ENCODE results near the gene GEMIN8.

Gene GEMIN8

DNA sequence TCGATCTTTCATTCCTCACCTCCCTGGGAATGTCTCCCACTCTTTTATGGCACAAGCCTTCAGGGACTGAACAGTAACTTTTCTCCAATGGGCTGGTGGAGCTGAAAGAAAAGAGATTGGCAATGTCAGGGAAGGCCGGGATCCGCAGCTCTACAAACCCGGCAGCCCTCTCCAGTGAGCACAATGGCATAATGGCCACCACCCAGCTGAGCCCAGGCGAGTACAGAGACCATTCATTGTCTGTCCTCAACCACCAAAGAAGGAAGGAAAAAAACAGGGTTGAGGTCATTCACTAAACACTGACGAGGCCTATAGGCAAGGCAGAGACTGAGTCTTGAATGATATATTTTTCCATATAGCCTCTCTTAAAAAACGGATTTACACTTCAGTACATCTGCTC lies 3.6 kb downstream of the GEMIN8 start:
- TF ChIP-seq EZH2 (IDR thresholded peaks at IDR 0.05; ENCODE audit: borderline replicate concordance, low read depth, low read length, severe bottlenecking) = no peak
- Histone ChIP-seq H3K27me3 (ENCODE audit: insufficient read depth, low read length, poor library complexity) (no peaks in the 10 kb centered on the region), H3K9me3 (ENCODE audit: insufficient read depth, low read length, severe bottlenecking) (no peaks in the 10 kb centered on the region), H3K79me2 (ENCODE audit: insufficient read depth, low read length) (peaks cover 40% of the 10 kb centered on the region), H3K4me3 (ENCODE audit: low read depth in 1 of 2, low read length in 2 of 2) (no peak overlapping the region), H3K36me3 (ENCODE audit: insufficient read depth, low read length) (no peaks in the 10 kb centered on the region; the same call in 1 of the 2 replicates), H3K4me1 (ENCODE audit: insufficient read depth, low read length) (peaks cover 33% of the 10 kb centered on the region), H2AFZ (ENCODE audit: low read depth, low read length) (no peak overlapping the region), H3K9ac (ENCODE audit: low read depth, low read length) (no peak overlapping the region), H3K27ac (ENCODE audit: low read length) (no peak overlapping the region), H3K4me2 (ENCODE audit: insufficient read depth, low read length) (no peak overlapping the region), H4K20me1 (ENCODE audit: insufficient read depth, low read length) (no peaks in the 10 kb centered on the region)
- no peak for ATAC-seq (ENCODE audit: insufficient read depth, low read depth)
- no peak for DNase-seq

DNA sequence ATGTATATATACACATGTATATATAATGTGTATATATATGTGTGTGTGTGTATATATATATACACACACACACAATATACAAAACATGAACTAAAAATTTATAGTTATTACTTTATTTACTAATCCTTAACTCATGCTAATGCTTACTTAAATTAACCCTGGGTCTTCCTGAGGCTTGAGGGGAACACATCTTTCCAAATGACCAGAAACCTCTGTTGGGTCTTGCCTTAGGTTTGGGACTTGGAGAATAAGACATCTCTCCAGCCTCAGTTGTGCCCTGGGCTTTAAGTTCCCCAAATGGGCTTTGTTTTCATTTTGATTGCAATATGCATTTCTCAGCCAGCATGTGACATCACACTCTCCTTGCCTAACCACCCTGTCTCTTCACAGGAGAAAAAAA lies 7.7 kb downstream of the GEMIN8 start:
- TF ChIP-seq, protein P1, sequence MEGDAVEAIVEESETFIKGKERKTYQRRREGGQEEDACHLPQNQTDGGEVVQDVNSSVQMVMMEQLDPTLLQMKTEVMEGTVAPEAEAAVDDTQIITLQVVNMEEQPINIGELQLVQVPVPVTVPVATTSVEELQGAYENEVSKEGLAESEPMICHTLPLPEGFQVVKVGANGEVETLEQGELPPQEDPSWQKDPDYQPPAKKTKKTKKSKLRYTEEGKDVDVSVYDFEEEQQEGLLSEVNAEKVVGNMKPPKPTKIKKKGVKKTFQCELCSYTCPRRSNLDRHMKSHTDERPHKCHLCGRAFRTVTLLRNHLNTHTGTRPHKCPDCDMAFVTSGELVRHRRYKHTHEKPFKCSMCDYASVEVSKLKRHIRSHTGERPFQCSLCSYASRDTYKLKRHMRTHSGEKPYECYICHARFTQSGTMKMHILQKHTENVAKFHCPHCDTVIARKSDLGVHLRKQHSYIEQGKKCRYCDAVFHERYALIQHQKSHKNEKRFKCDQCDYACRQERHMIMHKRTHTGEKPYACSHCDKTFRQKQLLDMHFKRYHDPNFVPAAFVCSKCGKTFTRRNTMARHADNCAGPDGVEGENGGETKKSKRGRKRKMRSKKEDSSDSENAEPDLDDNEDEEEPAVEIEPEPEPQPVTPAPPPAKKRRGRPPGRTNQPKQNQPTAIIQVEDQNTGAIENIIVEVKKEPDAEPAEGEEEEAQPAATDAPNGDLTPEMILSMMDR (IDR thresholded peaks at IDR 0.05; ENCODE audit: borderline replicate concordance, extremely low read depth, low read length, poor library complexity, severe bottlenecking) = no peak
- TF ChIP-seq EZH2 (IDR thresholded peaks at IDR 0.05; ENCODE audit: borderline replicate concordance, low read depth, low read length, severe bottlenecking) = no peak
- Histone ChIP-seq H3K9ac (ENCODE audit: low read depth, low read length) (no peak overlapping the region), H3K36me3 (ENCODE audit: insufficient read depth, low read length) (peaks cover 21% of the 10 kb centered on the region; the same call in 1 of the 2 replicates), H3K4me3 (ENCODE audit: low read depth in 1 of 2, low read length in 2 of 2) (no peak overlapping the region), H3K4me1 (ENCODE audit: insufficient read depth, low read length) (peaks cover 4% of the 10 kb centered on the region; the same call in 1 of the 2 replicates), H3K4me2 (ENCODE audit: insufficient read depth, low read length) (no peak overlapping the region), H3K27ac (ENCODE audit: low read length) (no peak overlapping the region), H4K20me1 (ENCODE audit: insufficient read depth, low read length) (no peaks in the 10 kb centered on the region), H3K27me3 (ENCODE audit: insufficient read depth, low read length, poor library complexity) (no peaks in the 10 kb centered on the region), H3K9me3 (ENCODE audit: insufficient read depth, low read length, severe bottlenecking) (no peaks in the 10 kb centered on the region), H2AFZ (ENCODE audit: low read depth, low read length) (no peak overlapping the region), H3K79me2 (ENCODE audit: insufficient read depth, low read length) (peaks cover 16% of the 10 kb centered on the region)
- DNase-seq (no peak), ATAC-seq (ENCODE audit: insufficient read depth, low read depth) (no peak)

DNA sequence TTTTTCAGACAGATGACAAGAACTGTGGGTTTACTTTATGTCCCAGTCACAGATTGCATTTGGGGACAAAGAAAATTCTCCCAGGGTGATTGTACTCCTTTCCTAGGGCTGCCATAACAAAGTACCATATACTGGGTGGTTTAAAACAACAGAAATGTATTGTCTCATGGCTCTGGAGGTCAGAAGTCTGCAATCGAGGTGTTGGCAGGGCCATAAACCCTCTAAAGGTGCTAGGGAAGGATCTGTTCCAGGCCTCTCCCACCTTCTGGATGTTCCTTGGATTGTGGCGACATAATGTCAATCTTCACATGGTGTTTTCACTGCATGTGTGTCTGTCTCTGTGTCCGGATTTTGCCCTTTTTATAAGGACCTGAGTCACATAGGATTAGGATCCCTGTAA lies 12.3 kb downstream of the GEMIN8 start:
- TF ChIP-seq, protein P1 (IDR thresholded peaks at IDR 0.05; ENCODE audit: borderline replicate concordance, extremely low read depth, low read length, poor library complexity, severe bottlenecking) = no peak
- no peak for TF ChIP-seq EZH2 (IDR thresholded peaks at IDR 0.05; ENCODE audit: borderline replicate concordance, low read depth, low read length, severe bottlenecking)
- Histone ChIP-seq H3K36me3 (ENCODE audit: insufficient read depth, low read length) (peaks cover 40% of the 10 kb centered on the region; the same call in 1 of the 2 replicates), H3K4me1 (ENCODE audit: insufficient read depth, low read length) (no peaks in the 10 kb centered on the region), H3K4me3 (ENCODE audit: low read depth in 1 of 2, low read length in 2 of 2) (no peak overlapping the region), H3K27ac (ENCODE audit: low read length) (no peak overlapping the region), H3K9ac (ENCODE audit: low read depth, low read length) (no peak overlapping the region), H4K20me1 (ENCODE audit: insufficient read depth, low read length) (no peaks in the 10 kb centered on the region), H3K4me2 (ENCODE audit: insufficient read depth, low read length) (no peak overlapping the region), H2AFZ (ENCODE audit: low read depth, low read length) (no peak overlapping the region), H3K79me2 (ENCODE audit: insufficient read depth, low read length) (peaks cover 3% of the 10 kb centered on the region; the same call in 1 of the 2 replicates), H3K9me3 (ENCODE audit: insufficient read depth, low read length, severe bottlenecking) (no peaks in the 10 kb centered on the region), H3K27me3 (ENCODE audit: insufficient read depth, low read length, poor library complexity) (no peaks in the 10 kb centered on the region)
- DNase-seq (no peak), ATAC-seq (ENCODE audit: insufficient read depth, low read depth) (no peak)

DNA sequence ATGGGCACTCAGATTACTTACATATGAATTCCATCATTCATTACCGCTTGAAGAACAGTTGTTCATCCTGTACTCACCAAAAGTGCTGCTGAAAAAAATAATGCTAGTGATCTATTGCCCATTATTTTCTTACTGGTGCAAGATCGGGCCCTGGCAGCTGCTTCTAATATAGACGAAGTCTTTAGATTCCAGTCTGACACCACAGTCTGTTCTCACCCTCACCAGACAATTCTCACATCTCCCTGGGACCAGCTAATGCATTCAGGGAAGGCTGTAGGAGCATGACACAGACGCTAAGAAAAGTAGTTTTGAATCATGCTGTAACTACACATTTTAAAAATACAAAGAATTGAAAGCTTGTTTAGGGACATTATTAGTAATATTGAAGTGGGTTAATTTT lies 13.8 kb downstream of the GEMIN8 start:
- Histone ChIP-seq H3K27ac (ENCODE audit: low read length) (no peak overlapping the region), H2AFZ (ENCODE audit: low read depth, low read length) (no peak overlapping the region), H3K36me3 (ENCODE audit: insufficient read depth, low read length) (peaks cover 40% of the 10 kb centered on the region; the same call in 1 of the 2 replicates), H3K9ac (ENCODE audit: low read depth, low read length) (no peak overlapping the region), H3K79me2 (ENCODE audit: insufficient read depth, low read length) (no peaks in the 10 kb centered on the region), H3K4me3 (ENCODE audit: low read depth in 1 of 2, low read length in 2 of 2) (no peak overlapping the region), H3K27me3 (ENCODE audit: insufficient read depth, low read length, poor library complexity) (no peaks in the 10 kb centered on the region), H4K20me1 (ENCODE audit: insufficient read depth, low read length) (no peaks in the 10 kb centered on the region), H3K9me3 (ENCODE audit: insufficient read depth, low read length, severe bottlenecking) (no peaks in the 10 kb centered on the region), H3K4me1 (ENCODE audit: insufficient read depth, low read length) (no peaks in the 10 kb centered on the region), H3K4me2 (ENCODE audit: insufficient read depth, low read length) (no peak overlapping the region)
- no peak for TF ChIP-seq EZH2 (IDR thresholded peaks at IDR 0.05; ENCODE audit: borderline replicate concordance, low read depth, low read length, severe bottlenecking)
- TF ChIP-seq, protein P1 (IDR thresholded peaks at IDR 0.05; ENCODE audit: borderline replicate concordance, extremely low read depth, low read length, poor library complexity, severe bottlenecking) = no peak
- DNase-seq (no peak), ATAC-seq (ENCODE audit: insufficient read depth, low read depth) (no peak)
